Activated naive CD8-positive, alpha-beta T cell (primary cell): ENCODE measurements around the gene C12orf76.

Experiments used
- H3K27ac Mint-ChIP-seq: one replicate; pipeline ENCODE4 v1.8.0; 2021; ENCODE audit warnings: mixed read lengths
- H3K27me3 Mint-ChIP-seq: one replicate; pipeline ENCODE4 v1.8.0; 2021; ENCODE audit warnings: mixed read lengths
- H3K36me3 Mint-ChIP-seq: one replicate; pipeline ENCODE4 v1.8.0; 2021; ENCODE audit warnings: mixed read lengths
- H3K4me1 Mint-ChIP-seq: one replicate; pipeline ENCODE4 v1.8.0; 2021; ENCODE audit warnings: low read depth, mixed read lengths
- H3K4me3 Mint-ChIP-seq: one replicate; pipeline ENCODE4 v1.8.0; 2021; ENCODE audit warnings: mild to moderate bottlenecking, mixed read lengths
- H3K9me3 Mint-ChIP-seq: one replicate; pipeline ENCODE4 v1.8.0; 2021; ENCODE audit warnings: low read depth, mixed read lengths

The C12orf76 gene

DNA sequence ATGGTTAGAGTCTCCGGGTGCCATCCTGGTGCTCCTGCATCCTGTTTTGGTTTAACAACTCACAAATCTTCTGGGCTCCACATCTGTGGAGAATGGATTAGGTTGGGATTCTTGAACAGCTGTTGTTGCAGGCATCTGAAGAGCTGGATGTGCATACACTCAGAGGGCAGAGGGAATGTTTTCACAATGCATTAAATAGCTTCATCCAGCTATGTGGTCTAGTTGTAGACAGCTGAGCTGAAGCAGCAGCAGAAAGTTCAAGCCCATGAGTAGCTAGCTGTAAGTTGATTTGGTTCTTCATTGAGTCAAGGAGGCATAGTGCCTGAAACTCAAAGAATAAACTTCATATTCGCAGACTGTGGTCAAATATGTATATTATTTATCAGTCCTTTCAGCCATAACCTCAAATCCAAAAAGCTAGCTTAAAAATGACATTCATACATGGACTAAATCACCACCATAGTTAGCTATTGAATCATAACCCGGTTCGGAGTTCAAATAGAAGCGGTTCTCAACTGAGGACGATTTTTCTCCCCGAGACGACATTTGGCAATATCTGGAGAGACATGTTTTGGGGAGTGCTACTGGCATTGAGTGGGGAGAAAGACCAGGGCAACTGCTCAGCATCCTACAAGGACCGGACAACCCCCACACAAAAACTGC, 50.0 kb downstream of the C12orf76 start:
- Mint-ChIP-seq H3K27me3 (no peaks in the 10 kb centered on the region), H3K4me1 (peaks cover 69% of the 10 kb centered on the region), H3K4me3 (peak overlapping the region; percentile 94), H3K27ac (peak overlapping the region; percentile 98), H3K9me3 (no peaks in the 10 kb centered on the region), H3K36me3 (peaks cover 2% of the 10 kb centered on the region)

- Mint-ChIP-seq H3K4me1 (peaks cover 70% of the 10 kb centered on the region), H3K27me3 (no peaks in the 10 kb centered on the region), H3K27ac (peak overlapping the region; percentile 34), H3K36me3 (peaks cover 3% of the 10 kb centered on the region), H3K9me3 (no peaks in the 10 kb centered on the region), H3K4me3 (peak overlapping the region; percentile 94)
These were observed 50.9 kb downstream of the C12orf76 start for GRCh38 chr12:109997393-109997792.

DNA sequence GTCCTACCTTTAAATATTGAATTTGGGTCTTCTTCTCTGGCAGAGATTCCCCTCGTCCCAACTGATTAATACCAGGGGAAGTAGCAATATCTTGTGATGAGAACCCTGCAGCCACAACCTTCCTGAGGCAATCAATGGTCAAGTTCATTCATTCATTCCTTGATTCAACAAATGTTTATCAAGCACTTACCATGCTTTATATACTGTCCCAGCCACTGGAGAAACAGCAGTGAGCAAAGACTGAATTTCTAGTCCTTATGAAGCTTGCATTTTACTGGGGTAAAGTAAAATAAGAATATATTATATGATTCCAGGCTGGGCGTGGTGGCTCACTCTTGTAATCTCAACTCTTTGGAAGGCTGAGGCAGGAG, 51.9 kb downstream of the C12orf76 start:
- H3K36me3 Mint-ChIP-seq = peaks cover 3% of the 10 kb centered on the region
- peak overlapping the region; percentile 90 for H3K4me3 Mint-ChIP-seq
- peaks cover 70% of the 10 kb centered on the region for H3K4me1 Mint-ChIP-seq
- H3K9me3 Mint-ChIP-seq = no peaks in the 10 kb centered on the region
- H3K27ac Mint-ChIP-seq = peak overlapping the region; percentile 91
- no peaks in the 10 kb centered on the region for H3K27me3 Mint-ChIP-seq

DNA sequence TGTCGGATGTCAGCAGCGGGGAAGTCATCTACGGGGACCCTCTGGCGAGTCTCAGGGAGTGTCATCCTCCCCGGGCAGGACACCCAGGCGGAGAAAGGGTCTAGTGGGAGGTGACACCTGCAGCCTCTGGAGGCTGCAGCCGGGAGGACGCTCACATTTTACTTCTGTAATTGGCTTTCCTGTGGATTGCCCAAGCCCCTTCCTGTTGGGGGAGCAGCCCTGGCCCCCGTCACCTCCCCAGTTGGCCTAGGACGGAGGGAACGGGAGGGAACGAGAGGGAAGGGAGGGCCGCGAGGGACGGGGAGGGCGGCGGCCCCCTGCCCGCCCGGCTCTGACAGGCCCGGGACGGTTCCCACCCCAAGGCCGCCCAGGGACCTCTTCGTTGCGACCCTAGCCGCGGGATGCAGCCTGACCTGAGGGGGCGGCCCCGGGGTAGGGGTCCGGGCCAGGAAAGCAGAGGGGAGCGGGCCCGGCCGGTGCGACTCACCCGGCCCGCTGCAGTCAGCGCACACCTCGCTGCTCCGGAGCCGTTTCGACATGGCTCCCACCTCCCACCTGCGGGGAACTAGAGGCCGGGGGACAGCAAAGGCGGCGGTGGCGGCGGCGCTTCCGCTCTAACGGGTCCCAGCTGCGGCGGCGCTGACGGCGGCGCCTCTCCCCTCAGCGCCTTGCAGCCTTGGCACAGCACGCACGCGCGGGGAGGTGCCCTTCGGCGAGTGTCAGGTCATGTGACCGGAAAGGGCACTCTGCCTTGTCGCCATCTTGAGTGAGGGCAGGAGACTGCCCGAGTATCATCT, 52.4 kb downstream of the C12orf76 start, which contains the start of gene GIT2:
Gene GIT2, minus strand, starts transcription at position 683 of the 797 bp plus-strand sequence. Its CDS starts 144 bp downstream, at position 539.
- peak within 1 kb of the TSS; percentile 91 for H3K27ac Mint-ChIP-seq
- no peaks in the 10 kb centered on the region for H3K27me3 Mint-ChIP-seq
- peak within 1 kb of the TSS; percentile 94 for H3K4me3 Mint-ChIP-seq
- H3K36me3 Mint-ChIP-seq = peaks cover 2% of the 10 kb centered on the region
- peaks cover 70% of the 10 kb centered on the region for H3K4me1 Mint-ChIP-seq
- H3K9me3 Mint-ChIP-seq = no peaks in the 10 kb centered on the region

- Mint-ChIP-seq H3K27me3 (no peaks in the 10 kb centered on the region), H3K36me3 (peaks cover 2% of the 10 kb centered on the region), H3K4me1 (peaks cover 72% of the 10 kb centered on the region), H3K27ac (peak overlapping the region; percentile 86), H3K9me3 (no peaks in the 10 kb centered on the region), H3K4me3 (peak overlapping the region; percentile 90)
These were observed 53.0 kb downstream of the C12orf76 start for GRCh38 chr12:109995361-109995685.

DNA sequence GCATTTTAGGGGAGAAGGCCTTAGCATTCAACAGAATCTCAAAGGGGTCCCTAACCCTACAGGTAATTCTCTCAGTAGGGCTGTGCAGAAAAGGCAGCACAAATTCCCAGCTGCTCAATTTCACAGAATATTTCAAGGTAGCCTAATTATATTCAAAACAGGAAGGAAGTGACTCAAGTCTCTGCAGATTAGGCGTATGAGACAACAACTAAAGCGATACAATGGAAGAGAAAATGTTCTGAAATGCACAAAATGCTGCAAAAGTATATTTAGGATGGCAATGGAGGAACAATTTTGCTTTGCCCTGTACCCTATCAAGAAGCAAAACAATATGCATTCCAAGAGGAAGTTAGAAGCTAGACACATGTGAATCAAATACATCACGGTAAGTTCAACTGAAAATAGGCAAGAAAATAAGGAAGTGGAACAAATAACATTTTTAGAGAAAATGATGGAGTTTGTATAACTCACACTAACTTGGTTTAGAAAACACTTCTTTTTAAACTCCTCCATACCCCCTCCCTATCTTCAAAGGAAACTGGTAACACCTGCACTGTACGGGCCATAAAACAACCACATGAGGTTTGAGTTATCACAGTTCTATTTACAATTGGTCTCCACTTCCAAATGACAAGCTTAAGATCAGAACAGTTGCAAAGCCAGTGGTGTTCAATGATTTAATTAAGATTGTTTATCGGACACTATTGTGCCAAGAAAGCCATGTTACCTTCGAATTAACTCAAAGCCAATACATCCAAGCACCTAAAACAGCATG, 53.7 kb downstream of the C12orf76 start:
- peak overlapping the region; percentile 86 for H3K27ac Mint-ChIP-seq
- H3K36me3 Mint-ChIP-seq = peaks cover 2% of the 10 kb centered on the region
- peak overlapping the region; percentile 90 for H3K4me3 Mint-ChIP-seq
- no peaks in the 10 kb centered on the region for H3K9me3 Mint-ChIP-seq
- peaks cover 71% of the 10 kb centered on the region for H3K4me1 Mint-ChIP-seq
- H3K27me3 Mint-ChIP-seq = no peaks in the 10 kb centered on the region

DNA sequence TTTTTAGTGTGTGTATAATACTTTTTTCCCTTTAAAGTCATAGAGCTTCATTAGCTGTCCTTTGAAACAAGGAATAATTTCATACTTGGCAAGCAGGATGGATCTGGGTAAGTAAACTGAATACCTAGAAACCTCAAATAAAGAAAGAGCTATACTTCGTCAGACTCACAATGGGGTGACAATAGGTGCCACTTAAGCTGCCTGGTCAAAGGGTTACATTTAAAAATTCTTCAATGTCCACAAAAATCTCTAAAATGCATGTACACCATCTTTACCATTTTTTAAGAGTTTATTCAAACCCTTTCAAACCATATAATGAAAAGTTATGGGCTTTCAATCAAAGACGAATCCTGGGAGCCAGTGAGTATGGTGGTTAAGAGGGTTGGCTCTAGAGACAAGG, 55.2 kb downstream of the C12orf76 start:
- Mint-ChIP-seq H3K9me3 (no peaks in the 10 kb centered on the region), H3K27me3 (no peaks in the 10 kb centered on the region), H3K4me1 (peaks cover 67% of the 10 kb centered on the region), H3K4me3 (peak overlapping the region; percentile 90), H3K27ac (peak overlapping the region; percentile 61), H3K36me3 (peaks cover 4% of the 10 kb centered on the region)

DNA sequence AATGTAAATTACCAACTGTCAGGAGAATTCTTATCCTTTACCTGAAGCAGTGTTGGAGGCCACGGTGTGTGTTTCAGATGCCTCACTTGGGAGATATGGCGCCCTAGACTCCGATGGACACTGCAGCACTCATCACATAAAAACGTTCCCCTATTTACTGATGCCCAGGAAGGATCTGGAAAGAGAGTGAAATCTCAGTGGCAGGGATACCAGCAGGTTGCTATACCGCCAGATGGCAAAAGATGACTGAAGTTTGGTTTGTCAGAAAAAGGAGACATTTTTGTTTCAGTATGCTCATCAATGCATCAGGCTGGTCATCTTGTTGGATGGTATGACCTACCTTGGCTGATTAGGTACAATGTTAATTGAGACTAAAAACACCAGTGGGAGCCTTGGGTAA, 56.7 kb downstream of the C12orf76 start:
- Mint-ChIP-seq H3K27me3 (no peaks in the 10 kb centered on the region), H3K9me3 (no peaks in the 10 kb centered on the region), H3K36me3 (peaks cover 6% of the 10 kb centered on the region), H3K27ac (peak overlapping the region; percentile 41), H3K4me1 (peaks cover 66% of the 10 kb centered on the region), H3K4me3 (no peak overlapping the region)
